RPMI7951 (cell line): ENCODE measurements around the gene RAB43. TPM values are rescaled to one million over a fixed set of nuclear protein-coding genes. Genes with fewer than 3 reads are reported as not detected.
"Not testable (repeated sequence)": the region's sequence is repeated elsewhere in the genome, so short reads cannot be mapped to it uniquely, and the experiment has no call there.

ENCODE experiments used
- DNase-seq: peaks from one replicate; pipeline ENCODE4 v3.0.0-alpha.2; 2012; ENCODE audit warnings: low read depth
- total RNA-seq: library from RNA; depleted of rRNA; stranded (reverse); fragments of >200 nt; shearing (Covaris generic); gene quantifications from 2 replicates; pipeline ENCODE4 v1.2.3, GENCODE V29; 2014; rRNA removed

RAB43 gene
- 10.8 and 14.4 TPM in 2 replicates for total RNA-seq

DNA sequence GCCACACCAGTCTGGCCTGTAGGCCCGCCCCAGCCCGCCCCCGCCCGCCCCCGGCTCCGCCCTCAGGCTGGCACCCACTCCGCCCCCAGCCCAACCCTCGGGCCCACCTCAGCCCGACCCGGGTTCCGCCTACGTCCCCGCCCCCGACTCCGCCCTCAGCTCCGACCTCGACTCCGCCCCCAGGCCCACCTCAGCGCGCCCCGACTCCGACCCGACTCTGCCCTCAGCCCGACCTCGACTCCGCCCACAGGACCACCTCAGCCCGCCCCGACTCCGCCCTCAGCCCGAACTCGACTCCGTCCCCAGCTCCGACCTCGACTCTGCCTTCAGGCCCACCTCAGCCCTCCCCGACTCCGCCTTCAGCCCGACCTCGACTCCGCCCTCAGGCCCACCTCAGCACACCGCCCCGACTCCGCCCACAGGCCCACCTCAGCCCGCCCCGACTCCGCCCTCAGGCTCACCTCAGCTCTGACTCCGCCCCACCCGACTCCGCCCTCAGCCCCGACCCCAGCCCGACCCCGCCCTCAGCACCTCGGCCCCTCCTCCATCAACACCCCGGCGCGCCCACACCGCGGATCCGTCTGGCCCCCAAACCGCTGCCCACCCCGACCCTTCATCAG, at the start of gene RAB43:
Gene RAB43, minus strand, starts transcription at position 13 of the 620 bp plus-strand sequence. CDS start 315 bp downstream, outside the sequence.
- DNase-seq = peak; percentile 78

GRCh38 chr3:129166579-129167332, 45.2 kb upstream of the RAB43 start:
- no peak for DNase-seq

GRCh38 chr3:129165594-129165993, 44.0 kb upstream of the RAB43 start:
- DNase-seq = not testable (repeated sequence)

GRCh38 chr3:129164500-129164899, 42.9 kb upstream of the RAB43 start:
- no peak for DNase-seq

DNA sequence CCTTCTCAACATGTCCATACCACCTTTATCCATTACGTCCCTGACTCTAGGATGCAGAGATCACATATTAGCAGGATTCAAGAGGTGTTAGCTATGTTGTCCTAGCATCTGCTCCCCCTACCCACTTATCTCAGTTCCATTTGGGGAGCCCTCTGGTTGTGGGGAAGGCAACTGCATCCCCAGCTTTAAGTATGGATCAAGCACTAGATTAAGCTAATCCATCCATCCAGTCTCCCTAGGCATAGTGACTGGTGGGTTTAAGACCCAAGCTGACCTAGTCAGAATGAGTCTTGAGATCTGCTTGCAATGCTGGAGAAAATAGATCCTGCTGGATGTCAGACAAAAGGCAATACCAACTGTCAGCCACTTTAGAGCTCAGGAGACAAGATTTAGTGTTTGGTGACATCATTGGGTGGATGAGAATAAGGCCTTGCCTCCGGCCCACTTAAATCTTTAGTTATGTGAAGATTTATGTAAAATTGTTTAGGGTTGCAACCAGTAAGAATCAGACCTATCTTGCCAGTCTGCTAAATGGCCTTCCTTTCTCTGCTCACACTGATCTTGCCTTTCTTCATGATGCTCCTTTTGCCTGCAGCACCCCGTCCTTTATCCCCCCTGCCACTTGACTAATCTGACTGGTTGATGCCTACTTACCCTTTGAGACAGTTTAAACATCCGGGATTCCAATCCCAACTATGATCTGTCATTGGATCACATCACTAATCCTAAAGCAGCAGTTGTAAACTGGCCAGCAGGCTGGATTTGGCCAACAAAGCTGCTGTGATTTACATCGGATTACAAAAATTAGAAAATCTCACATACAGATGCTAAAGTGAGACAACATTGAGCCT, 41.4 kb upstream of the RAB43 start:
- DNase-seq = peak; percentile 12

GRCh38 chr3:129161860-129162271, 40.3 kb upstream of the RAB43 start:
- peak; percentile 35 for DNase-seq

- peak; percentile 97 for DNase-seq
Measured at GRCh38 chr3:129160891-129161859, 39.6 kb upstream of the RAB43 start, which contains the start of gene ISY1. TSS of gene ISY1 (minus strand) at chr3:129161063. CDS start at chr3:129160975, 88 bp downstream.

DNA sequence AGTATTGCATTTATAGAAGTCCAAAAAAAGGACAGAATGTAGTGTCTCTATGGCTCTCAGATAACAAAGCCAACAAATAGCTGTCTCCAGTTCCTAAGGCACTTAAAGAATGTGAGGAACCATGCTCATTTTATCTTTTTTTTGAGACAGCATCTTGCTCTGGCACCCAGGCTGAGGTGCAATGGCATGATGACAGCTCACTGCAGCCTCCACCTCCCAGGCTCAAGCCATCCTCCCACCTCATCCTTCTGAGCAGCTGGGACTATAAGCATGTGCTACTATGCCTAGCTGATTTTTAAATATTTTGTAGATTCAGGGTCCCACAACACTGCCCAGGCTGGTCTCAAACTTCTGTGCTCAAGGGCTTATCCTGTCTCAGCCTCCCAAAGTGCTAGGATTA, 23.2 kb upstream of the RAB43 start:
- no peak for DNase-seq

DNA sequence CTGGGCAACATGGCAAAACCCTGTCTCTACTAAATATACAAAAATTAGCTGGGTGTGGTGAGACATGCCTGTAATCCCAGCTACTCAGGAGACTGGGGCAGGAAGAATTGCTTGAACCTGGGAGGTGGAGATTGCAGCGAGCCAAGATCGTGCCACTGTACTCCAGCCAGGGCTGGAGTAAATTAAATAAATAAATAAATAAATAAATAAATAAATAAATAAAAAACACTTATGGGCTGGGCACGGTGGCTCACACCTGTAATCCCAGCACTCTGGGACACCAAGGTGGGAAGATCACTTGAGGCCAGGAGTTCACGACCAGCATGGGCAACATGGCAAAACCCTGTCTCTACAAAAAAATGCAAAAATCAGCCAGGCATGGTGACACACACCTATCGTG, 19.4 kb upstream of the RAB43 start:
- DNase-seq = not testable (repeated sequence)

GRCh38 chr3:129139911-129140310, 18.3 kb upstream of the RAB43 start:
- DNase-seq = no peak

DNA sequence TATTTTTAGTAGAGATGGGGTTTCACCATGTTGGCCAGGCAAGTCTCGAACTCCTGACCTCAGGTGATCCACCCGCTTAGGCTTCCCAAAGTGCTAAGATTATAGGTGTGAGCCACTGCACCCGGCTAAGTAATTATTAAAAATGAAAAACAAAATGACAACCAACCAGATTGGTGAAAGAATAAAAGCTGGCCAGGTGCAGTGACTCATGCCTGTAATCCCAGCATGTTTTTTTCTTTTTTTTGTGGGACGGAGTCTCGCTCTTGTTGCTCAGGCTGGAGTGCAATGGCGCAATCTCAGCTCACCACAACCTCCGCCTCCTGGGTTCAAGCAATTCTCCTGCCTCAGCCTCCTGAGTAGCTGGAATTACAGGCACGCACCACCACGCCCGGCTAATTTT, 14.7 kb upstream of the RAB43 start:
- not testable (repeated sequence) for DNase-seq

DNA sequence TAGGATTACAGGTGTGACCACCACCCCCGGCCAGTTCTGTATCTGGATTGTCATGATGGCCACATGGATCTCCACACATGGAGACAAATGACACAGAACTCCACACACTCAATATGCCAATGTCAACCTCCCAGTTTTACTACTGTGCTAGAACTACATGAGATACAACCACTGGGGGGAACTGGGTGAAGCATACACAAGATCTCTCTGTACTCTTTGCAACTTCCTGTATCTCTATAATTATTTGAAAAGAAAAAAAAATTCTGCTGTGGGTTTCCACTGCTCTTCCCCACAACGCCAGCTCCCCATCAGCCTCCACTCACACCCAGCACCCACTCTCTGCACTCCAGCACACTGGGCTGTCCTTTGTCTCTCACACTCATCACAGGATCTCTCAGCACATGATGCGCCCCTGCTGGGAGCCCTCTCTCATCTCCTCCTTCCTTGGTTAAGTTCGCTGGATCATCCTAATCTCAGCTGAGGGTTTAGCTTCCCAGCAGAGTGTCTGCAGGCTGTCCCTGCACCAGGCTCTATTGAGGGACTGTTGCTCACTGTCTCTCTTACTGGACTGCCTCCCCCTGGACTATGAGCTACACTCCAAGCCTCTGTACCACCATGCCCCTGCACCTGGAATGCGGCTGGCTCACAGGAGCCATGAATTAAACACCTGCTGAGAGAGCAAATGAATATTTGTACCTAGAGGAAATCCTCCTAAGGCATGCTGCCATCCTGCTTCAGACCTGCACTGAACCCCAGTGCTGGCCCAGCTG, 10.7 kb upstream of the RAB43 start:
- no peak for DNase-seq

DNA sequence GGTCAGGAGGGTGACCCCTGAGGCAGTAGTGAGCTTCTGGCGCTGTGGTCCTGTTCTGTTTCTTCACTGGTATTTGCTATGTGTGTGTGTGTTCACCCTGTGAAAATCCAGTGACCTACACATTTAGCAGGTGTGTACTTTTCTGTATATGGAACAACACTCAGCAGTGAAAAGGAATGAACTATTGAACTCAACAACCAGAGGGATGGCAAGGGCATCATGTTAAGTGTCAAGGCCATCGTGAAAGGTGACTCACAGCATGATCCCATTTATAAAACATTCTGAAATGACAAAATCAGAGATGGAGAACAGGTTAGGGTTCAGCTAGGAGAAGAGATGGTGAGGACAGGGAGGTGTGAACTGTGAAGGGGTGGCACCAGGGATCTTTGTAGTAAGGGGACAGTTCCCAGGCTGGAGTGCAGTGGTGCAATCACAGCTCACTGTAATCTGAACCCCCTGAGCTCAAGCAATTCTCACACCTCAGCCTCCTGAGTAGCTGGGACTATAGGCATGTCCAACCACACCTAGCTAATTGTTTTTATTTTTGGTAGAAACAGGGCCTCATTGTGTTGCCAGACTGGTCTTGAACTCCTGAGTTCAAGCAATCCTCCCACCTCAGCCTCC, 10.0 kb upstream of the RAB43 start:
- no peak for DNase-seq

DNA sequence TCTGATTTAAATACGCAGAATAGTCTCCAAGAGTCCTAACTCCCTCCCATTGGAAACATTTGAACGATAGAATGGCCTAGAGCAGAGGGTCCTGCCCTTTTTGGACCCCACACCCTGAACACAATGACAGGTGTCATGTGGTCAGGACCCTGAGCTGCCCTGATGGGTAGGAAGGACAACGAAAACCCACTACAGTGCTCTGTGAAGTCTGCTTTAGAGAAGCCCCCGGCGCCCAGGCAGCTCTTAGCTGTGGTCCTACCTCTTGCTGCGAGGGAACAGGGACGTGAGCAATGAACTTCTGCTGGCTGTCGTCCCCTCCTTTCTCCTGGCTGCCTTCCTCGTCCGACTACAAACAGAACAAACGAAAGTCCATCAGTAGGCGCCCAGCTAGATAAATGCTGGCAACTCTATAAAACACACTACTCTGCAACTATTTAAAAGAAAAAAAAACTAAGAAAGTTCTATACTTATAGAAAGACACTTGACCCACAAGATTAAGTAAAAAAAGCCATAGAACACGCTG, 8.7 kb upstream of the RAB43 start:
- DNase-seq = no peak

- DNase-seq = no peak
Measured at GRCh38 chr3:129128357-129129155, 7.0 kb upstream of the RAB43 start.

DNA sequence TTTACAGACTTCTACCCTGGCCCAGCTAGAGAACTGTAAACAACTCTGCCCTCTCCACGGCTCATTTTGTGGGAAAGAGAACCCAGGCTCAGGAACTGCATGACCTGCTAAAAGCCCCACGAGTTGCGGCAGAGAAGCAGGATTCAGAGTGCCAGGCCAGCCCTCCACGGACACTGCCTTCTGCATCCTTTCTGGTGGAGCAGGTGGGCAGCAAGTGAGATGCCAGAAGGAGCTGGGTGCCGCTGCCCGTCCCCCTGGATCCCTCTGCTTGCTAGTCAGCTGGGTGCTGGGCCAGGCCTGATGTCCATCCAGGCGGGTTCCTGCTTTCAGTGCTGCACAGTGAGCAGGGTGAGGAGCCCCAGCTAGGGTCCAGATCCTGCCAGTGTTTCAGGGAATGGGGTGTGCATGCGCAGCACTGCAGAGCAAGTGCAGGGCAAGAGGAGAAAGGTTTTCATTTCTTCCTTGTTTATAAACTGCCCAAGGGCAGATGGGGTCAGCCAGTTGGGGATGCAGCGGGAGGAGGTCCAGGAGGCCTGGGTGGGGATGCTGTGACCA, 5.2 kb upstream of the RAB43 start:
- DNase-seq = no peak

DNA sequence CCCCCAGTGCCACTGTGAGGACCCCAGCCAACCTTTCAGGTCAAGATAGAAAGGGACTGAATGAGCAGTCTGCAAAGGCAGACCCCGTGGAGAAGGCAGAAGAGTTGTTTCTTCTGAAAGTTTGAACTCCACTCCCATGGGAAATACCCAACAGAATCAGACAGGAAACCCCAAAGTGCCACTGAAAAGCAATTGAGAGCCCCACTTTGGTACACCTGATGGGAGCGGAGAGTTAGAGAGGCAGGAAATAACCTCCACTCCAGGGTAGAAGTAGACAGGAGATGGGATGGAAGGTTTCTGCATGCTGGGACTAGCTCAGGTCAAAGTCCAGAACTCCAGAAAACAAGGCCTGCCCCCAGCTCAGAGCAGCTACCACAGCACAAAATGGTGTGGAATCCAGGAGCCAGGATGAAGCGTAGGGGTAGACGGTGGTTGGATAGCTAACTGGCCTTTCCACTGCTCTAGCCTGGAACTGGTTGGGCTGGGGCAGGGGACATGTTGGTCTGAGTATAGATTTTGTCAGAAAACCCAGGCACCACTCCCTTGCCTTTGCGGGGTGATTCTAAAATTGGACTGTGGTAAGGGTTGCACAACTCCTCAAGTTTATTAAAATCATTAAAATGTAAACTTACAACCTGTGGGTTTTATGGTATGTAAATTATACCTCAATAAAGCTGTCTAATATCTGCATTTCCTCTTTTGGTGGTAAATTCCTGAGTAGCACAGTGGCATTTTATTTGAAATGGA, 1.9 kb upstream of the RAB43 start:
- DNase-seq = no peak
